Measurements from ENCODE around the gene LRRTM4.
"Not testable (repeated sequence)": the region's sequence is repeated elsewhere in the genome, so short reads cannot be mapped to it uniquely, and the experiment has no call there.

The LRRTM4 gene

DNA sequence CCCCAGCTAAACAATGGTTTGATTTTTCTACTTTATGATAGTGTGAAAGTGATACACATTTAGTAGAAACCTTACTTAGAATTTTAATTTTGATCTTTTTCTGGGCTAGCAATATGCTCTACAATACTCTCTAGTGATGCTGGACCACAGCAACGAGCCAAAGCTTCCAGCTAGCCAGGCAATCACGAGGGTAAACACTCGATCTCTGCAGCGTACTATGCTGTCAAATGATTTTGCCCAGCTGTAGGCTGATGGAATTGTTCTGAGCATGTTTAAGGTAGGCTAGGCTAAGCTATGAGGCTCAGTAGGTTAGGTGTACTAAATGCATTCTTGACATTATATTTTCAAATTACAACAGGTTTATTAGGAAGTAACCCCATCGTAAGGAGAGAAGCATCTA lies 207.5 kb downstream of the LRRTM4 start:
- no peak for DNase-seq (ENCODE audit: low read depth)

DNA sequence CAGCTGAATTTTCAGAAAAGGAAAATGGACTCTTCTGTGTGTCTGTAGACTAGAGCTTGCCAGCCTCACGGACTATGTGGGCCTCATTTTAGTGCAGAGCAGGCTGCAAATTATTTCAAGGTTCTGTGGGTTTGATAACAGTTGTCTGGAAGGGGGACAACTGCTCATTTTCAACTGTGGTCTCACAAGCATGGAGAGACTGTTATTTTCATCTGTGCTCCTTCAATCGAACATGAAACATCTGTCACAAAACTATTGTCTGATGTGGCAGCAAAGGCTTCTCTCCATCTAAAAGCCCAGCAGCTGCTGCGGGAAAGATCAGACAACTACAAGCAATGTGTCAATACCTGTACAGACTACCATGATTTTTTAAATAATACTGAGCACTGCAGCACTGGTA lies 211.8 kb downstream of the LRRTM4 start:
- no peak for DNase-seq (ENCODE audit: low read depth)

DNA sequence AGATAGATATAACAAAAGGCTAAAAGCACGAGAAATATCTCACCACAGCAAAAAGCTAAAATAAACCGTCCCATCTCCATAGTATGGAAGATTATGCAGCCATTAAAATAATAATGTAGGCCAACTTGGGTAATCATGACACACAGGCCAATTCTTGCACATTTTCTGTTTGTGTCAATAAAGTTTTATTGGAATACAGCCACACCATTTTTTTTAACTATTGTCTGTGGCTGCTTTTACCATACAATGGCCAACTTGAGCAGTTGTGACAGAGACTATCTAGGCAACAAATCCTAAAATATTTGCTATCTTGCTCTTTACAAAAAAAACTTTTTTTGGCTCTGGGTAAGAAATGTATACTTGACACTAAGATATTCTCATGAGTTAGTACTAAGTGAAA lies 212.5 kb downstream of the LRRTM4 start:
- no peak for DNase-seq (ENCODE audit: low read depth)

DNA sequence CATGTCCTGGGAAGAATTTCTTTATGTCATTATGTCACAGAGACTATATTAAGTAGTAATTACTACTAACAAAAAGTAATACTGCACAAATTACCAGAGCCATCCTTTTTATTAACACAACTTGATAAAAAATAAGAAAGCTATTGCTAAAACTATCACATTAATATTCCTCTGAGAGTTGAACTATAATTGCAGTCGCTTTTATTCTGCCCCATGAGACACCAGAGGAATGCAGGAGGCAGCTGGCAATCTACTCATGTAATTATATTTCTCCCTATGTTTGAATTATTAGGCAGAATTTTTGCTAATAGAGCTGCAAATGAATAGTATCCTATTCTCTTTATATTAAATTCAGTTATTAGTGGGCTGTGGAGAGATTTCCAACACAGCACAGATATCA lies 220.7 kb downstream of the LRRTM4 start:
- DNase-seq (ENCODE audit: low read depth), result no peak

DNA sequence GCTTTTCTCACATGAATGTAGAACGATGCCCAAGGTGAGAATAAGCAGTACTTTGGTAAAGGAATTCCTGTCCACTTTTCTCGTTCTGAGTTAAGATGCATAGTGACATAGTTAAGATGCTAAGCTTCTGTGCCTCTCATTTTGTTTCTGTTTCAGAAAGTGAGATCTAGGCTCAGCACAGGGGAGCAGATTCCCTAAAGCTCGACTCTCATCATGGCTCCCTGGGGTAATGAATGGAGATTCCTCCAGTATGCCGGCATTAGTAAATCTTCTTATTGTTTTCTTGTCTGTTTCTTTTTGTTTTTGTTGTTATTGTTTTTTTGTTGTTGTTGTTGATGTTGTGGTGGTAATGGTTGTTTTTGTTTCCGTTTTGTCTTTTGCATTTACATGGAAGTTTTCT lies 225.4 kb downstream of the LRRTM4 start:
- DNase-seq (ENCODE audit: low read depth), result no peak

DNA sequence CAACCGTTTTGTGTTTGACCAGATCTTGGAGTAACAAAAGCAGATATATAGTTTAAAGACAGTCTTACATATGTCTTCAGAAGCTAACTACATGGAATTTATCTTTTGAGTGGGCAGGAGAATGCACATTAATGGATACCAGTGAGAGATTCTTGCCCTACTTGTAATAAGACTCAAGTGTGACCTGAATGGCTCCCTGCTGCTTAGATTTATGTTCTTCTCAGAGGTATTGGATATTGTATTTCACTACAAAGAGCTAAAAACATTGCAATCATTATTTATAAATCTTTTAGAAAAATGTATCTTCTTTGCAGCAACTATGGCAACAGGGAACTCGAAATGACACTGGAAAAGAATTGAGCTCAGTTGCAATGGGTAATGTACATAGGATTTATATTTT lies 227.7 kb downstream of the LRRTM4 start:
- no peak for DNase-seq (ENCODE audit: low read depth)

DNA sequence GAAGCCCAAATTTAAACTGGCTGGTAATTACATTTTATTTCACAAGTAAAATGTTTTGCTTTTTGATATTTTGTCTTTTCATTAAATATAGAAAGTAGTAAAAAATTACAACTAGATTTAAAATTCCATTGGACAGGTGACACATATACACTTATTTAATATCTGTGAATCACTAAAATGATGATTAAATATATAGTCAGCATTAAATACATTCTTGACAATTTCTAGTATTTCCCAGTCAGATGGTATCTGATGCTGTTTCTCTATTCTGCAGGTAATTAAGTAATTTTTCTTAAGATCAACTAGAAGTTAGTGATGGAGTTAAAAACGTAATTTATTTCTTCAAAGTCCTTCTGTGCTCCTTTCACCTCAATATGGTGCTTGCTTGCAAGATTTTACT lies 237.8 kb downstream of the LRRTM4 start:
- no peak for DNase-seq (ENCODE audit: low read depth)

DNA sequence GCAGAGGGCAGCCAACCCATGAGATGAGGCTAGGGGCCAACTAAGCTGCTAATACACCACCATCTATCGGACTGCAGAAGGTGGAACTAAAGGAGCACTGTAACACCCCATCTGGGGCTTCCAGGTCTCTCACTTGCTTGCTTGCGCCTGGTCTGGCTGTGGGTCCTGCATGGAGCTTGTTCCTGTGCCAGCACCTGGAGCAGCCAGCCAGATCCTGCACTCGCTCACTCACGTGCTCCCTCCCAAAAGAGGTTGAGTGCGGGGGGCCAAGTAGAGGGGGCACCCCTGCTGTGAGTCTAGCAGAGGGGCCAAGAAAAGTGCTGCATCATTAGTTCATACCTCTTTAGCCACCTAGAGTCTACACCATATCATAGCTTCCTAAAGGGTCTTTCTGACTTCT lies 250.9 kb downstream of the LRRTM4 start:
- DNase-seq (ENCODE audit: low read depth), result no peak

DNA sequence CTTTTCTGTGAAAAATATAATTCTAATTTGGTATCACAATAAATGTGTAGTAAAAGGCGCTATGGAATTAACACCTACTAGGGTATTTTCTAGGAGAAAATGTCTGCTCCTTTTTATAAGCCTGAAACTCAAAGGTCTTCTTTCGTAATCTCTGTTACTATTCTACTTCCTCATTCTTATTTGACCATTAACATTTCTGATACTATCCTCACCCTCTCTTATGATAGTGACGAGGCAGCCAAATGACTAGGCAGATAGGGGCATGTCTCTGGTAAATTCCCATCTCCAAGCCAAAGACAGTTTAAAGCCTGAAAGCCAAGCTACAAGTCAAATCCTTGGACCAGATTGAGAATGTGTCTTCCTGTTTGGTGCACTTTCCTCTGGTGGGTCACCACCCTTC lies 251.7 kb downstream of the LRRTM4 start:
- DNase-seq (ENCODE audit: low read depth), result no peak

DNA sequence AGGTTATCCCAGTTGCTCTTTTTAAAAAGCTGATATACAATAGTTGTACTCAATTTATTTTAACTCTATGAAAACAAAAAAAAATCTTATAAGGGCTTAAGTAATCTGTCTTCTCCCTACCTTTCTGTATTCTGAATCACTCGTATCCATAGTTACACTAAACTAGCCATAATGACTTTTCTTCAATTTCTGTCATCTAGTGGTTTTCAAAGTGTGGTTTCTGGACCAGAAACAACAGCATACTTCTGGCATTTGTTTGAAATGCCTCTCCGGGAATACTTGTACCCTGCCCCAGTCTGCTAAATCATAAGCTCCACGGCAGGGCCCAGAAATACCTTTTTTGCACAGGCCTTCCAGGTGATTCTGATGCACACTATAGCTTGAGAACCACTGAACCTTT lies 253.6 kb downstream of the LRRTM4 start:
- DNase-seq (ENCODE audit: low read depth), result no peak

DNA sequence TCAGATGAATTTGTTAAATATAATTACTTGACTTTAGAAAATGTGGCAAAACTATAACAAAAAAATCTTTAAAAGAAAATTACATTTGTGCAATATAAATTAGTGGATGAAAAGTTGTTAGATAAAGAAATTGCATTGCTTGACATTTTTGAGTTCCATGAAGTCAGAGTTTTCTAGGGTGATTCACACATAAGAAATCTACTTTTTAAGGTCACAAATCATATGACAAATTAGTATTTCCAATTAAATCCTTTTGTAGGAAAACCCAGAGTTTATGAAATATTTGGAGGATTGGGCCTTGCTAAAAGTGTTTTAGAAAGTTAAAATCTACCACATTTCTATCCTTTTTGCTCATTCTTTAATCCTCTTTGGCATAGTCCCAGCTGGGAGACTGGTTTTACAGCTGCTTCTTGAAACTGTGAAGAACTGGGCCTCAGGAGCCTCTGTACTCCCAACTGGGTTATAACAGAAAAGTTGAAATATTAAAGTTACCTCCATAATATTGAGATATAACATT lies 289.2 kb downstream of the LRRTM4 start:
- no peak for DNase-seq (ENCODE audit: low read depth)

DNA sequence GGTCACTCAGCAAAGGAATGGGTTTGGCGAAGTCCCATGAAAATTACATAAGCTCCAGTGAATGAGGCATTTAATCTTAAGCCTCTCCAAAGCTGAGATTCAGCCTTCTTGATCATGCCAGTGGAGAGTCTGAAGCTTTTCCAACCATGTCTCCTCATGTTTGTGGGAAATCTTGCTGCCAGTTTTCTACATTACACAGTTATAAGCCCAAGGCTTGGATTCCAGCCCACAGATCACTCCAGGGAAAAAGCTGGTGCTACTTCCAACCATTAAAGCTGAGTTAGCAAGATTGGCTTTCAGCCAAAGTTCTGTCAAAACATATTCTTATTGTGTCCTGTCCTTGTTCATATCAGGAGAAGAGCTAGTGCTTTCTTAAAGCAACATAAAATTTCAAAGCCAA lies 293.8 kb downstream of the LRRTM4 start:
- DNase-seq (ENCODE audit: low read depth), result no peak

DNA sequence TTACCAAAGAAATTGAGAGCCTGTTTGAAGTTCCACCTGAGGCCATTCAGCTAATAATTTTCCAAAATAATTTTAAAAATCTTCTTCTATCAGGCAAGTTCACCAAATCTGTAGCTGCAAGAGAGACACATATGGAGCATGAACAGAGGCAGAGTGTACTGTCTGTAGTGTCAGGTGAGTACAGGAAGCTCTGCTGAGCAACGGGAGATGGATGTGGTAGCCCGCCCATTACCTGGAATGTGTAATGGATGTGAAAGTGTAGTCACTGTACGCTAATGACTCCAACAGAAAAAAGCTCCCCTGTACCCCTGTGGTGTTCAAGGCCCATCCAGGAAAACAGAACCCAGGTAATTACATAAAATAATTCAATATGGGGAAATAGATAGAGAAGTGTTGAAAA lies 311.5 kb downstream of the LRRTM4 start:
- DNase-seq (ENCODE audit: low read depth), result no peak

DNA sequence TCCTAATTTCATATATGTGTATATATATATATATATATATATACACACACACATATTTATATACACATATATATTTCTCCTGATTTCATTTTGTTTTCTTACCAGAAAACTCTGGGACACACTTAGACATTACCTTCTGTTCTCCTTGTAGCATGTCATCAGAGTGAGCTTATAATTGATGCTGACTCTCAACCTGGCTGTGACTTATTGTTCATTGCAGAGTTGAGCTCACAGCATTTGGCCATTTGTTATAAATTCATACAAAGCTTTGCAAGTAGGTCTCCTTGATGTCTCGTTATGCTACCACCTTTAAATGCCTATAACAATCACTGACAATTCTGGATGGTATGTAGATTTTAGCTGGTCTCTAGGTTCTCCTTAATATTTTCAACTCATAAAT lies 314.8 kb downstream of the LRRTM4 start:
- no peak for DNase-seq (ENCODE audit: low read depth)

DNA sequence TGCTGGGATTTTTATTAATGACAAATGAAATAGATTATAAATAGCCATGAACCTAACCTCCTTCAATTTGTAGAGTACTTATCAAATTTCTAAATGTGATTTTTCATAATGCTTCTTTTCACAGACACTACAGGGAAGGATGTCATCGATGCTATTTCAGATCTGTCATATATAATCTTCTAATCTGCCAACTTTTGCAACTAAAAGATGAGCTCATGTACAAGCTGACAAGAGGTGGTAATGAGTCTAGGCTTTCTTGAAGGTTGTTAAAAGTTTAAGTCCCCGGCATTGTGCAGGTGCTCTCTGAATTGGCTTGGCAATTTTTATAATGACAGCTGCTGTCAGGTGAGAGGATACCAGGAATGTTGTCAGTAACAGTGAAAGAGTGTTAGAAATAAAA lies 320.4 kb downstream of the LRRTM4 start:
- no peak for DNase-seq (ENCODE audit: low read depth)

DNA sequence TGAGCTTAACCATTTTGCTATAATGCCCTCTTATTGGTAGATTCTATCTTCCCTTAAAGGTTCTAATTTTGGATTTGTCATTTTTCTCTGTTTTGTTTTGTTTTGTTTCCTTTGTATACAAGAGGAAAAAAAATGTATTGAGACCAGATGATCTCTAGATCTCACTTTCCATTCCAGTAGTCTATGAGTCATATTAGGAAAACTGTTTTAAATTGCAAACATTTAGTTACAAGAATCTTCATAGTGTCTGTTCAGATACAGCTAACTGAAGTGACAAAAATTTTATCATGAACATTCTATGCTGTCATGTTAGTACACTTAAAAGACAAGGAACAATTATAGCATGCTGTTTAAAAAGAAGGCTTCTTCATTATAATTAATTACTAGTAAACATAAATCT lies 322.8 kb downstream of the LRRTM4 start:
- no peak for DNase-seq (ENCODE audit: low read depth)

DNA sequence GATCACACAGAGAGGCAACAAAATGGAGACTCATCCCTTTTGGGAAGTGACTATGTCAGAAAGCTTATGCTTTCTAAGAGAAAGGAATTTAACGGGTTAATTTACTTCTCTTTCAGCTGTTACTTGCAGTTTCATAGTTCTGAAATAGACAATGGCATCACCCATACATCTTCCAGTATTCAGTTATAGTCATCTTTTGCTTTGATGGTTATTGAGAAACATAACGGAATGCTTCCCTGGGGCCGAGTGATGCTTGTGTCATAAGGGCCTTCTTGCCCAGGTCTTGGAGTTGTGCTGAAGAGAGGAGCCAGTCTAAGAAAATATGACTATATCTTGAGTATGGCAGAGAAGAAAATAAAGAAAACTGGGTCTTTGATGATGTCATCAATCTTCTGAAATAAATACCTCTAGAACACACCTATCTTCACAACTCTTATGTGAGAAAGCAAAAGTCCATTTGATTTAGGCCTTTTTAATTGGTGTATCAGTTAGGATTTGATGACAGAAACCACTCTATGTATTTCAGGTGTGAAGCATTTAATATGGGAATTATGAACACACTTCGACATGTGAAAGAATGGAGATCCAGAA lies 328.2 kb downstream of the LRRTM4 start:
- DNase-seq (ENCODE audit: low read depth), result no peak

DNA sequence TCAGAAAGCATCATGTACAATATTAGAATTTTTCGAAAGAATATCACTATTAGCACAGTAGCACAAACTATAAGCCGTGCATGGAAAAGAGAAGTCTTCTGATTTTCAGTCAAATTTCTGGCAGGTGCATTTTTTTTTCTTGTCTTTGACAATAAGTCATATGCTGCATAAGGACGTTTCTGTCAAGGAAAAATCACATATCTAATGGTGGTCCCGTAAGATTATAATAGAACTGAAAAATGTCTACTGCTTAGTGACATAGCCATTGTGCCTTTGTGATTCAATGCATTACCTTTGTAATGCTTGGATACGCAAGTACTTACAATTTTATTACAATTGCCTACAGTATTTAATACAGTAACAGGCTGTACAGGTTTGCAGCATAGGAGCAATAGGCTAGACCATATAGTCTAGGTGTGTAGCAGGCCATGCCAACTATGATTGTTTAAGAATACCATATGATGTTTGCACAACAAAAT lies 329.3 kb downstream of the LRRTM4 start:
- DNase-seq (ENCODE audit: low read depth), result no peak

DNA sequence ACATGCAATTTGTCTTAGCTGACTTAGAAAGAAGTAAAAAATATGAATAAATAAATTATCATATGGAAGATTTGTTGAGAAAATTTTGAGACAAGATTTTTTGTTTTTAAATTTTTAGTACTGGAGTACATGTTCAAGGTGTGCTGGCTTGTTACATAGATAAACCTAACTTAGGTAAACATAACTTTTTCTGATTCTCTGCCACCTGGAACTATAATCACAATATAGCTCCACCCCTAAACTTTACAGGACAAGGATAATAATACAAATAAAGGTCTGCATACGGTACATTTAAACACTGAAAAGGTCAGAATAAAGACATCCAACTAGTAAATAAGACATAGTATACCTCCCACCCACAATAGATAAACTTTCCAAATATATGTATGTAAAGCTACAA lies 330.5 kb downstream of the LRRTM4 start:
- DNase-seq (ENCODE audit: low read depth), result no peak

DNA sequence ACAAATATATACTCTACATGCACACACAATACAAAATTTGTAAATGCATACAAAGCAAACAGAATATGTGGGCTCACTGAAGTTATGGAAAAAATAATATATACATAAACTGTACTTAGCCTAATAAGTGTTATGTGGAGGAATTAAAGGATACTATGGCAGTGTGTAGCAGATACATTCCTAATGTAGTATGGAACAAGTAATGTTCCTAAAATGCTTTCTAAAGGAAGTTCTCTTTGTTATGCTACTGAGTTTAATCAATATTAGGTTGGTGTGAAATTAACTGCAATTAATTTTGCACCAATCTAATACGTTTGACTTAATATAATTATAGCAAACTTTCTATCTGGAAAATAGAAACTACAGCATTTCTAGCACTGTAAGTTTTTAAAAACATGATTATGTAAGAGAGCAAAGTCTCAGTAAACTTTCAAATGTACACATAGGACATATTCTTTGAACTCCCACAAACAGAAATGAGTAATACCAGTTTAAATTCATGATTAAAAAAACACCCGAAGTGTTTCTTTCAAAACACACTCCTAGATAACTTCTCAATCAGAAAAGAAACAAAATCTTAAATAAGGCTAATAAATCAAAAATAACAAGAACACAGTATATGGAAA lies 331.3 kb downstream of the LRRTM4 start:
- DNase-seq (ENCODE audit: low read depth), result no peak

DNA sequence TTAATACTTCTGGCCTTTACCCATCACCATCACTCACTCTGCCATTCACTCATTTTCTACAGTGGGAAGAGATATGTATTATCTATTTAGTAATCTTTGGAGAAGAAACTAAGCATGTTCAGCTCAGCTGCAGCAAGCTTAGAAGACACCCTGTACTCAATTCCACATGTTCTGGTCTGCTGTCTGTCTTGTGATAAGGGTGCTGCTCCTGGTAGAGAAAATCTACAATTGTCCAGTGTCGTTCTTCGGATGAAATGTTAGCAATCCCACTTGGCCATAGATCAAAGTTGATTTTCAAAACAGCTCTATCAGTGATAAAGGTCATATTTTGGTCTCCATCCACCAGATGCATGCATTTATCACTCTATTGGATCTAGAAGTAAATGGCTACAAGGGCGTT lies 337.1 kb downstream of the LRRTM4 start:
- DNase-seq (ENCODE audit: low read depth), result no peak

DNA sequence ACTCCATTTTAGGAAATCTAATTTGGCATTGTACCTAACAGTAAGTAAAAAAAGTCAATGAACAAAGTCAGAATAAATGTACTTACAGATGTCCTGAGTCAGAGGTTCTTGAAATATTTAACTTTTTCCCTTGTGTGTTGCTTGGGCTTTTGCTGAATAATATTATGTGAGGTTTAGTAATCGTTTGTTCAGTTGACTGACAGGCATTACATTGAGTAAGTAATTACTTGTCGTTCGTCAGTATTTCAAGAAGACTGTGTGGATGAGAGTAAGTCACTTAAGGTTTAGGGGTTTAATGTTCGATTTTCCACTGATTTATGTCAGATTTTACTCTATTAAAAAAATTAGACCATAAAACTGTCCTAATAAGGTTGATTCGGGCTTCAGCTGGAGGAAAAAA lies 342.9 kb downstream of the LRRTM4 start:
- DNase-seq (ENCODE audit: low read depth), result no peak

DNA sequence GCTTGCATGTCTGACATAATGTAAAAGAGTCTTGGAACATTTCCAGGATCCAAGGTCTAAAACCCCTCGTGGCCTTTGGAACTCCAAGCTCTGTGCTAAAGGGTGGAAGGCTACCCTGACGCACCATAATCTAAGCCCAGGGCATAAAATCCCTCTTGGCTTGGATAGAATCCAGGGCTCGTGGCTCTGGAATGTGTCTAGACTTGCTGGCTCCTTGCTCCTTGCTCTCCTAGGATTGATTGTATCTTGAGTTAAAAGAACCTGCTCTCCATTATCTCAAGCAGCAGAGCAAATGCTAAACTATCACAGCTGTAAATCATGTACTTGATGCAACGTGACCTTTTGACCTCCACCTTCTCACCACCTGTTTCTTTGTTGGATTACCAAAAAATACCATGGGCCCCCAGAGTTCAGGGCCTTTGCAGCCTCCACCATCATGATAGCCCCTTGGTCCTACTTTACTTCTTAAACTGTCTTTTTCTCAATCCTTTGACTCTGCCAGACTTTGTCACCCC lies 346.9 kb downstream of the LRRTM4 start:
- DNase-seq (ENCODE audit: low read depth), result not testable (repeated sequence)

DNA sequence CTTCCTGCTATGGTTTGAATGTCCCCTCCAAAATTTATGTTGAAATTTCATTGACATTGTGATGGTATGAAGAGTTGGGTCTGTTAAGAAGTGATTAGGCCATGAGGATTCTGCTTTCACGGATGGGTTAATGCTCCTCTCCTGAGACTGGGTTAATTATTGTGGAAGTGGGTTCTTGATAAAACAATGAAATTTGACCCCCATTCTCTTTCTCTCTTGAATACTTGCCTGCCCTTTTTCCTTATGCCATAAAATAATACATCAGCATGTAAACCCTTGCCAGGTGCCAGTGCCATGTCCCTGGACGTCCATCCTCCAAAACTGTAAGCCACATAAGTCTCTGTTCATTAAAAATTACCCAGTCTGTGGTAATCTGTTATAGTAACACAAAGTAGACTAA lies 352.8 kb downstream of the LRRTM4 start:
- DNase-seq (ENCODE audit: low read depth), result no peak
